H9 (cell line): Measurements from ENCODE around the gene KRTAP5-4. TPM values are rescaled to one million over a fixed set of nuclear protein-coding genes. Genes with fewer than 3 reads are reported as not detected.

Source experiments
- DNase-seq: peaks from one replicate; pipeline ENCODE4 v3.0.0-alpha.2; 2017
- H2AFZ ChIP-seq: one replicate; pipeline ENCODE4 v1.6.1; 2013; ENCODE audit warnings: mild to moderate bottlenecking, low read length, control low read depth, moderate library complexity
- H2AK5ac ChIP-seq: 2 replicates; pipeline ENCODE4 v1.6.1; 2013; ENCODE audit warnings: low read length, control low read depth, mixed read lengths; ENCODE audit not compliant: insufficient read length
- H2BK120ac ChIP-seq: one replicate; pipeline ENCODE4 v1.6.1; 2013; ENCODE audit warnings: low read depth, mild to moderate bottlenecking, low read length, control low read depth, inconsistent platforms; ENCODE audit not compliant: poor library complexity, severe bottlenecking
- H2BK12ac ChIP-seq: 2 replicates; pipeline ENCODE4 v1.6.1; 2013; ENCODE audit warnings: low read length, control low read depth, mixed read lengths, low read depth; ENCODE audit not compliant: insufficient read length
- H2BK15ac ChIP-seq: 2 replicates; pipeline ENCODE4 v1.6.1; 2013; ENCODE audit warnings: low read depth, low read length, control low read depth
- H2BK20ac ChIP-seq: one replicate; pipeline ENCODE4 v1.6.1; 2013; ENCODE audit warnings: low read depth, mild to moderate bottlenecking, low read length, control low read depth, inconsistent platforms; ENCODE audit not compliant: poor library complexity, severe bottlenecking
- H2BK5ac ChIP-seq: 2 replicates; pipeline ENCODE4 v1.6.1; 2013; ENCODE audit warnings: low read length, control low read depth, mixed read lengths; ENCODE audit not compliant: insufficient read length
- H3K14ac ChIP-seq: 2 replicates; pipeline ENCODE4 v1.6.1; 2013; ENCODE audit warnings: low read length, control low read depth; ENCODE audit not compliant: insufficient read depth
- H3K18ac ChIP-seq: 2 replicates; pipeline ENCODE4 v1.6.1; 2013; ENCODE audit warnings: low read depth, mild to moderate bottlenecking, mixed read lengths, low read length, control low read depth; ENCODE audit not compliant: insufficient read length
- H3K23ac ChIP-seq: 2 replicates; pipeline ENCODE4 v1.6.1; 2013; ENCODE audit warnings: low read length, control low read depth, mixed read lengths, low read depth; ENCODE audit not compliant: insufficient read length
- H3K23me2 ChIP-seq: 2 replicates; pipeline ENCODE4 v1.6.1; 2013; ENCODE audit warnings: low read depth, mild to moderate bottlenecking, mixed read lengths, low read length, control low read depth; ENCODE audit not compliant: insufficient read length, poor library complexity, severe bottlenecking
- H3K27ac ChIP-seq: 2 replicates; pipeline ENCODE4 v1.5.1; 2013; ENCODE audit warnings: low read length, control low read depth, mixed read lengths, low read depth; ENCODE audit not compliant: insufficient read length
- H3K27me3 ChIP-seq: 2 replicates; pipeline ENCODE4 v1.6.1; 2013; ENCODE audit warnings: low read length, control low read depth, inconsistent platforms; ENCODE audit not compliant: insufficient read depth
- H3K4ac ChIP-seq: 2 replicates; pipeline ENCODE4 v1.6.1; 2013; ENCODE audit warnings: low read depth, mild to moderate bottlenecking, control low read depth, inconsistent platforms, low read length, moderate library complexity
- H3K4me1 ChIP-seq: 2 replicates; pipeline ENCODE4 v1.6.1; 2013; ENCODE audit warnings: low read length, control low read depth, inconsistent platforms; ENCODE audit not compliant: insufficient read depth
- H3K4me2 ChIP-seq: 2 replicates; pipeline ENCODE4 v1.6.1; 2013; ENCODE audit warnings: low read length, control low read depth, mixed read lengths; ENCODE audit not compliant: insufficient read length, insufficient read depth
- H3K56ac ChIP-seq: 2 replicates; pipeline ENCODE4 v1.6.1; 2013; ENCODE audit warnings: low read depth, mild to moderate bottlenecking, mixed read lengths, low read length, control low read depth; ENCODE audit not compliant: insufficient read length
- H3K79me1 ChIP-seq: 2 replicates; pipeline ENCODE4 v1.6.1; 2013; ENCODE audit warnings: low read depth, mild to moderate bottlenecking, moderate library complexity, low read length, control low read depth, inconsistent platforms; ENCODE audit not compliant: insufficient read depth, poor library complexity, severe bottlenecking
- H3K79me2 ChIP-seq: 2 replicates; pipeline ENCODE4 v1.6.1; 2013; ENCODE audit warnings: low read length, control low read depth, inconsistent platforms; ENCODE audit not compliant: insufficient read depth
- H3K9ac ChIP-seq: 2 replicates; pipeline ENCODE4 v1.6.1; 2013; ENCODE audit warnings: low read length, control low read depth, mixed read lengths; ENCODE audit not compliant: insufficient read length; ENCODE audit errors: extremely low read depth
- H3K9me3 ChIP-seq: one replicate; pipeline ENCODE4 v1.6.1; 2013; ENCODE audit warnings: low read depth, low read length, inconsistent platforms; ENCODE audit not compliant: control insufficient read depth
- H3T11ph ChIP-seq: one replicate; pipeline ENCODE4 v1.6.1; 2013; ENCODE audit warnings: mild to moderate bottlenecking, low read length, control low read depth, inconsistent platforms
- H4K20me1 ChIP-seq: one replicate; pipeline ENCODE4 v1.6.1; 2013; ENCODE audit not compliant: control insufficient read depth, insufficient read length, insufficient read depth
- H4K5ac ChIP-seq: 2 replicates; pipeline ENCODE4 v1.6.1; 2013; ENCODE audit warnings: low read depth, mild to moderate bottlenecking, mixed read lengths, low read length, control low read depth; ENCODE audit not compliant: insufficient read length
- H4K8ac ChIP-seq: replicated peaks from 2 replicates; pipeline ENCODE4 v1.6.1; 2013; ENCODE audit warnings: low read length, control low read depth, mixed read lengths, low read depth; ENCODE audit not compliant: insufficient read length
- H4K91ac ChIP-seq: 2 replicates; pipeline ENCODE4 v1.6.1; 2013; ENCODE audit warnings: low read depth, mild to moderate bottlenecking, moderate library complexity, mixed read lengths, low read length, control low read depth; ENCODE audit not compliant: insufficient read length
- H3K27ac Mint-ChIP-seq, 3 experiments: 2 replicates in 2 of 3; 3 replicates in 1 of 3; pipeline ENCODE4 v1.8.0; 2020 to 2021; ENCODE audit warnings: mixed read lengths in 3 of 3, mild to moderate bottlenecking in 1 of 3, moderate library complexity in 1 of 3
- H3K27me3 Mint-ChIP-seq: 2 replicates; pipeline ENCODE4 v1.8.0; 2021; ENCODE audit warnings: low read depth, mild to moderate bottlenecking, moderate library complexity, mixed read lengths
- H3K36me3 Mint-ChIP-seq, 3 experiments: 2 replicates in 2 of 3; 3 replicates in 1 of 3; pipeline ENCODE4 v1.8.0; 2020 to 2021; ENCODE audit warnings: low read depth in 3 of 3, mixed read lengths in 3 of 3; ENCODE audit not compliant: insufficient read depth in 1 of 3
- H3K4me1 Mint-ChIP-seq, 2 experiments: 2 replicates each; pipeline ENCODE4 v1.8.0; 2020; ENCODE audit warnings: mixed read lengths in 2 of 2
- H3K4me3 Mint-ChIP-seq, 2 experiments: 2 replicates in 1 of 2; 3 replicates in 1 of 2; pipeline ENCODE4 v1.8.0; 2020 to 2021; ENCODE audit warnings: mild to moderate bottlenecking in 2 of 2, mixed read lengths in 2 of 2, moderate library complexity in 1 of 2
- H3K9me3 Mint-ChIP-seq, 2 experiments: 2 replicates in 1 of 2; 3 replicates in 1 of 2; pipeline ENCODE4 v1.8.0; 2020; ENCODE audit warnings: mild to moderate bottlenecking in 2 of 2, mixed read lengths in 2 of 2, moderate library complexity in 1 of 2
- WGBS: extraction: QIAGEN DNeasy Blood & Tissue Kit; methylation state at CpG from one replicate; pipeline ENCODE4 v1.1.7; 2013; ENCODE audit warnings: missing lambda C conversion rate, low lambda C conversion rate, mixed read lengths; ENCODE audit not compliant: insufficient read length; ENCODE audit errors: extremely low coverage; 5-methylcytosine and 5-hydroxymethylcytosine counted together
- total RNA-seq: library from RNA; stranded (reverse); gene quantifications from 2 replicates; pipeline ENCODE4 v1.2.1, GENCODE V29; 2021
- TF ChIP-seq, protein P1 (sequence below): fragments of 200-600 bp; sonication (generic); conservative IDR thresholded peaks from 3 replicates; pipeline ENCODE4 v1.8.0; 2021; ENCODE audit warnings: antibody characterized with exemption, mild to moderate bottlenecking

KRTAP5-4 gene
- total RNA-seq, 1 experiment from 2014 or later = not detected

DNA sequence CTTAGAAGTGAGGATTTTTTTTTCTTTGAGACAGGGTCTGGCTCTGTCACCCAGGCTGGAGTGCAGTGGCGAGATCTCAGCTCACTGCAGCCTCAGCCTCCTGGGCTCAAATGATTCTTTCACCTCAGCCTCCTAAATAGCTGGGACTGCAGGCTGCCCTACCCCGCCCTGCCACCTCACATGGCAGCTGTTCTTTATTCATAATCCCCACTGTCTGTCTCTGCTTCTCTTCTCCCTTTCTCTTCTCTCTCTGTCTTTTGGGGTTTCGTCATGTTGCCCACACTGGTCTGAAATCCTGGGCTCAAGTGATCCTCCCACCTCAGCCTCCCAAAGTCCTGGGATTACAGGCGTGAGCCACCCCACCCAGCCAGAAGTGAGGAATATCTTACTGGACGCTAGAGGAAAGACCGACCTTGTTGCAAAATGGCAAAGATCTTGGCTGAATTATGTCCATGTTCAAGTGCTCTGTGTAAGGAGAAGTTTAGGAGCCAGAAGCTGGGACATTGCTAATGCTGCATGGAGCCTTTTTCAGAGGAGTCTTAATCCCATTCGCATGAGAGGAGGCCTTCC is 29.6 kb upstream of the KRTAP5-4 start:
- H3K23me2 ChIP-seq = no peaks in the 10 kb centered on the region
- H3K4me2 ChIP-seq = no peak overlapping the region
- H2BK5ac ChIP-seq = no peak overlapping the region
- H3K23ac ChIP-seq = no peak overlapping the region
- H3K9me3 Mint-ChIP-seq = peaks cover 0 to 4% of the 10 kb centered on the region in 2 experiments; a peak in 1 of 5 replicates
- no peaks in the 10 kb centered on the region for H3K79me2 ChIP-seq
- H3K27ac ChIP-seq = no peak overlapping the region
- TF ChIP-seq, protein P1, sequence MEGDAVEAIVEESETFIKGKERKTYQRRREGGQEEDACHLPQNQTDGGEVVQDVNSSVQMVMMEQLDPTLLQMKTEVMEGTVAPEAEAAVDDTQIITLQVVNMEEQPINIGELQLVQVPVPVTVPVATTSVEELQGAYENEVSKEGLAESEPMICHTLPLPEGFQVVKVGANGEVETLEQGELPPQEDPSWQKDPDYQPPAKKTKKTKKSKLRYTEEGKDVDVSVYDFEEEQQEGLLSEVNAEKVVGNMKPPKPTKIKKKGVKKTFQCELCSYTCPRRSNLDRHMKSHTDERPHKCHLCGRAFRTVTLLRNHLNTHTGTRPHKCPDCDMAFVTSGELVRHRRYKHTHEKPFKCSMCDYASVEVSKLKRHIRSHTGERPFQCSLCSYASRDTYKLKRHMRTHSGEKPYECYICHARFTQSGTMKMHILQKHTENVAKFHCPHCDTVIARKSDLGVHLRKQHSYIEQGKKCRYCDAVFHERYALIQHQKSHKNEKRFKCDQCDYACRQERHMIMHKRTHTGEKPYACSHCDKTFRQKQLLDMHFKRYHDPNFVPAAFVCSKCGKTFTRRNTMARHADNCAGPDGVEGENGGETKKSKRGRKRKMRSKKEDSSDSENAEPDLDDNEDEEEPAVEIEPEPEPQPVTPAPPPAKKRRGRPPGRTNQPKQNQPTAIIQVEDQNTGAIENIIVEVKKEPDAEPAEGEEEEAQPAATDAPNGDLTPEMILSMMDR = no peak
- H3K36me3 Mint-ChIP-seq = no peaks in the 10 kb centered on the region
- H2AK5ac ChIP-seq = no peak overlapping the region
- H4K8ac ChIP-seq = no peak overlapping the region
- no peak overlapping the region for H4K91ac ChIP-seq
- H2AFZ ChIP-seq = no peak overlapping the region
- no peak overlapping the region for H2BK15ac ChIP-seq
- no peak overlapping the region for H3K9ac ChIP-seq
- H3K4me3 Mint-ChIP-seq = no peak overlapping the region
- no peak for DNase-seq
- H3T11ph ChIP-seq = no peak overlapping the region
- H2BK12ac ChIP-seq = no peak overlapping the region
- no peak overlapping the region for H3K18ac ChIP-seq
- no peaks in the 10 kb centered on the region for H3K4me1 ChIP-seq
- WGBS = no CpG with 5 or more reads among the region's 7 CpGs
- no peak overlapping the region for H3K56ac ChIP-seq
- no peaks in the 10 kb centered on the region for H4K20me1 ChIP-seq
- no peak overlapping the region for H3K14ac ChIP-seq
- H3K4ac ChIP-seq = no peak overlapping the region
- no peaks in the 10 kb centered on the region for H3K79me1 ChIP-seq
- no peak overlapping the region for H3K27ac Mint-ChIP-seq
- no peaks in the 10 kb centered on the region; the same call in 1 of the 2 replicates for H3K27me3 ChIP-seq
- no peak overlapping the region for H4K5ac ChIP-seq
- H3K27me3 Mint-ChIP-seq = peaks cover 42% of the 10 kb centered on the region
- no peak overlapping the region for H2BK20ac ChIP-seq
- H2BK120ac ChIP-seq = no peak overlapping the region
- no peaks in the 10 kb centered on the region for H3K9me3 ChIP-seq
- H3K4me1 Mint-ChIP-seq = peaks cover 2 to 8% of the 10 kb centered on the region in 2 experiments; a peak in 3 of 4 replicates
